D721Med (cell line): Measurements from ENCODE around the gene GPR142.

Source experiments
- DNase-seq: peaks from one replicate; pipeline ENCODE4 v3.0.0; 2011; ENCODE audit warnings: low spot score; ENCODE audit not compliant: insufficient read length
- FAIRE-seq: peaks from 2 replicates; lab custom pipeline; 2011; peaks lifted over from hg19 to GRCh38; lab: Jason Lieb, UNC
- CTCF ChIP-seq: IDR thresholded peaks from 2 replicates; pipeline ENCODE4 v1.5.1; 2012; ENCODE audit warnings: mild to moderate bottlenecking, control low read depth; ENCODE audit not compliant: insufficient read depth; ENCODE audit errors: missing control alignments

The GPR142 gene

GRCh38 chr17:74344658-74345057 is 22.6 kb upstream of the GPR142 start:
- no peak for FAIRE-seq
- DNase-seq: no peak
- TF ChIP-seq CTCF: no peak

GRCh38 chr17:74345433-74346241 is 21.7 kb upstream of the GPR142 start:
- DNase-seq (no peak), FAIRE-seq (no peak)
- no peak for TF ChIP-seq CTCF

GRCh38 chr17:74347646-74348045 is 19.7 kb upstream of the GPR142 start:
- FAIRE-seq (no peak), DNase-seq (no peak)
- TF ChIP-seq CTCF: no peak

- TF ChIP-seq CTCF: no peak
- FAIRE-seq: no peak
- DNase-seq: no peak
Measured at GRCh38 chr17:74349120-74349519, 18.2 kb upstream of the GPR142 start.

GRCh38 chr17:74350486-74350885 is 16.8 kb upstream of the GPR142 start:
- TF ChIP-seq CTCF: no peak
- FAIRE-seq (no peak), DNase-seq (no peak)

- no peak for TF ChIP-seq CTCF
- DNase-seq (no peak), FAIRE-seq (no peak)
Measured at GRCh38 chr17:74351552-74352210, 15.6 kb upstream of the GPR142 start.
